Mononuclear cell (primary cell): ENCODE data around the gene EPG5. TPM values are rescaled to one million over a fixed set of nuclear protein-coding genes. Genes with fewer than 3 reads are reported as not detected.

Experiments used
- H3K27me3 ChIP-seq: 2 replicates; pipeline ENCODE4 v1.6.0; 2011; ENCODE audit warnings: low read length, control low read depth; ENCODE audit not compliant: insufficient read depth
- H3K4me1 ChIP-seq: 2 replicates; pipeline ENCODE4 v1.5.1; 2011; ENCODE audit warnings: mild to moderate bottlenecking, low read length, control low read depth; ENCODE audit not compliant: insufficient read depth
- H3K4me3 ChIP-seq: 2 replicates; pipeline ENCODE4 v1.5.1; 2011; ENCODE audit warnings: mild to moderate bottlenecking, low read length, moderate library complexity
- H3K9me3 ChIP-seq: 2 replicates; pipeline ENCODE4 v1.5.1; 2011; ENCODE audit warnings: low read depth, mild to moderate bottlenecking, control low read depth, low read length
- total RNA-seq: library from RNA; depleted of rRNA; stranded (reverse); fragments of >200 nt; gene quantifications from one replicate; pipeline ENCODE4 v1.2.3, GENCODE V29; 2012

EPG5 gene
- 44.0 TPM for total RNA-seq

DNA sequence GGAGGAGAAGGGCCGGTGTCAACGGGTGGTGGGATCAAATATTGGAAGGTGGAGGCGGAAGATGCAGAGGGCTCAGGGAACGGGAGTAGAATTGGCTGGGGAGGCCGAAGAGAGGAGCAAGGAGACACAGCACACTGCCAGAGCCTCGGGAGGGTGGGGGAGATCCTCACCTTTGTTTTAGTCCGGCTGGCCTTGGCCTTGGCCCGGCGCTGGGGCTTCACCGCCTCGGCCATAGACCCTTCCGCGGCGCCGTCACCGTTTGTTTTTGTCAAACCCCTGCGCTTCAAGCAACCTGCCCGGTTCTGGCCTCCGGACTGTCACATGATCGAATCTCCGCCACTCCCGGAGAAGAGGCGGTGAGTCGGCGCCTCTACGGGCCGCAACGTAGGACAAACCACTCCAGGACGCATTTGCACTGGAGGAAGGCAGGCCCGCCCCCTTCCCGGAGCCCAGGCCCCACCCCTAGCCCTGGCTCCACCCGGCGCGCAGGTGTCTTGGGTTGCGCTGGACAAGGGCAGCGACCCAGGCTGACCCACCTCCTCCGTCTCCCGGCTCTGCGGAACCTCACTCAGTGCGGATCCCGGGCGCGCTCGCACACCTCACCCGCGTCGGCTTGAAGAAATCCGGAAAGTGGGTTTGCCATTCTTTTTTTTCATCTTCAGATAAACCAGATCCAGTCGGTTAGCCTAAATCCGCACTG lies at the start of gene EPG5:
Gene EPG5 (minus strand): TSS at position 323 of the 700 bp plus-strand sequence. CDS start 90 bp downstream, at position 233.
- Histone ChIP-seq H3K4me1 (peaks cover 36% of the 10 kb centered on the region), H3K27me3 (no peaks in the 10 kb centered on the region), H3K4me3 (peak within 1 kb of the TSS; percentile 98), H3K9me3 (no peaks in the 10 kb centered on the region)

DNA sequence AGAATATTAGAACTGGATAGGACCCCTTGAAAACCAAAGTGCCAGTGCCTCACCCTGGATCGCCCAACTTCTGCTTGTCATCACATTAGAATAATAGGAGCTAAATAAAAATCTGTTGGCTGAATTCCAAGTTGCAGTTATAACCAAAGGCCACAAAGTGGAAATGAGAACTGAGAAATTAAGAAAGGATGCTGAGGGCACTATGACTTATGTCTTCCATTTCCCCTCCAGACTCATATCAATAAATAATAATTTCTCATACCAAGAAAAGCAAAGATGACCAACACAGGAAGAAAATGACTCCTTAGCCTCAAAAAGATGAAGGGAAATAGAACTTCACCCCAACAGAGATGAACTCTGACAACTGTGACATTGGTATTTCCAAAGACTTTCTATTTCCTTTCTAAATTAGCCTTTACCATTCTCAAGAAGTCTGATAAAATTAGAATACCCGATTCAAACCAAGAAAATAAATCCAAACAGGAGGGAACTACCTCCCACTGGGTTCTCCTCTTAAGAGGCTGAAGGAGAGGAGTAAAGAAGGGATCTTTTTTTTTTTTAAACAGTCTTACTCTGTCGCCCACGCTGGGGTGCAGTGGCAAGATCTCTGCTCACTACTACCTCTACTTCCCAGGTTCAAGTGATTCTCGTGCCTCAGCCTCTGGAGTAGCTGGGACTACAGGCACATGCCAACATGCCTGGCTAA lies 46.5 kb upstream of the EPG5 start:
- peaks cover 45% of the 10 kb centered on the region for H3K4me1 ChIP-seq

GRCh38 chr18:46010676-46011075 lies 43.5 kb upstream of the EPG5 start:
- H3K9me3 ChIP-seq = no peaks in the 10 kb centered on the region
- H3K27me3 ChIP-seq = no peaks in the 10 kb centered on the region
- H3K4me1 ChIP-seq = peaks cover 56% of the 10 kb centered on the region
- no peak overlapping the region for H3K4me3 ChIP-seq

More for the DNA sequence above, 46.5 kb upstream of the EPG5 start:
- Histone ChIP-seq H3K4me3 (no peak overlapping the region), H3K27me3 (no peaks in the 10 kb centered on the region), H3K9me3 (no peaks in the 10 kb centered on the region)

GRCh38 chr18:46010050-46010449 lies 42.9 kb upstream of the EPG5 start:
- H3K4me3 ChIP-seq = no peak overlapping the region
- no peaks in the 10 kb centered on the region for H3K27me3 ChIP-seq
- H3K9me3 ChIP-seq = no peaks in the 10 kb centered on the region
- H3K4me1 ChIP-seq = peaks cover 56% of the 10 kb centered on the region

- Histone ChIP-seq H3K4me1 (peaks cover 53% of the 10 kb centered on the region), H3K27me3 (no peaks in the 10 kb centered on the region), H3K9me3 (no peaks in the 10 kb centered on the region), H3K4me3 (no peak overlapping the region)
Measured at GRCh38 chr18:46009125-46009840, 42.2 kb upstream of the EPG5 start.

GRCh38 chr18:46008531-46008930 lies 41.4 kb upstream of the EPG5 start:
- Histone ChIP-seq H3K27me3 (no peaks in the 10 kb centered on the region), H3K4me3 (no peak overlapping the region), H3K4me1 (peaks cover 45% of the 10 kb centered on the region), H3K9me3 (no peaks in the 10 kb centered on the region)

DNA sequence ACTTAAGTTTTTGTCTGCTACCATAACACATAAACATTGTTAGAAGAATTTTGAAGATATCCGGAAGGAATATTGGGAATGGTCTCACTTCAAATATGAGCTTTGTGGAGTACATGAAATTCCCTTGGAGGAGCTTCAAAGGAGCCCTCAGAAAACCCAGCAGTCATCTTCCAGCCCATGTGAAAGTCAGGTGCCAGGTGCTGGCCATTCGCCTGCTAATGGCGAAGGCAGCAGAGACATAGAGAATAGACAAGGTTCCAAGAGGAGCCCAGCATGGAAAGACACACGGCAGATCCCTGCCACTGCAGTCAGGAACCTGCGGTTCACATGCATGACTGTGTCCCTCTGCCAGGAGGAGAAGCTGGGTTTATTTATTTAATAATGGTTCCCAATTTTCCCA lies 40.0 kb upstream of the EPG5 start:
- peaks cover 3% of the 10 kb centered on the region for H3K9me3 ChIP-seq
- no peak overlapping the region for H3K4me3 ChIP-seq
- peaks cover 39% of the 10 kb centered on the region for H3K4me1 ChIP-seq
- H3K27me3 ChIP-seq = no peaks in the 10 kb centered on the region

DNA sequence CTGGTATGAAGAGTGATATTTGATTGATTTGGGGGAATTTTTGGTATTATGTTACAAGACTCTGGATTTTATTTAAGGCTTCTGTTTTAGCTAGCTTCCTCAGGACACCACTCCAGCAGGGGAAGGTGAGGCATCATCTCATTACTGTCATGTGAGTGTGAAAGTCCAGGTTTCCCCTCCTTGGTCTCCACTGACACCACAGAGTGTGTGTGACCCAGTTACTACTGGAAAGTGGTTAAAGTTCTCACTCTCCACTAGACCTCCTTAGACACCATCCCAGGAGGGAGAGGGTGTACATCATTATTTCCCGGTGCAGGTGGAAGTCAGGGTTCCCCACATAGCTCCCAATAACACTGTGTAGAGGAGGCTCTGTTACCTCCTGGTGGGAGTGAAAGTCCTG lies 35.8 kb upstream of the EPG5 start:
- Histone ChIP-seq H3K27me3 (no peaks in the 10 kb centered on the region), H3K9me3 (peaks cover 7% of the 10 kb centered on the region), H3K4me1 (peaks cover 29% of the 10 kb centered on the region), H3K4me3 (no peak overlapping the region)

GRCh38 chr18:46001892-46002291 lies 34.8 kb upstream of the EPG5 start:
- Histone ChIP-seq H3K27me3 (no peaks in the 10 kb centered on the region), H3K9me3 (peaks cover 7% of the 10 kb centered on the region), H3K4me3 (no peak overlapping the region), H3K4me1 (peaks cover 33% of the 10 kb centered on the region)

DNA sequence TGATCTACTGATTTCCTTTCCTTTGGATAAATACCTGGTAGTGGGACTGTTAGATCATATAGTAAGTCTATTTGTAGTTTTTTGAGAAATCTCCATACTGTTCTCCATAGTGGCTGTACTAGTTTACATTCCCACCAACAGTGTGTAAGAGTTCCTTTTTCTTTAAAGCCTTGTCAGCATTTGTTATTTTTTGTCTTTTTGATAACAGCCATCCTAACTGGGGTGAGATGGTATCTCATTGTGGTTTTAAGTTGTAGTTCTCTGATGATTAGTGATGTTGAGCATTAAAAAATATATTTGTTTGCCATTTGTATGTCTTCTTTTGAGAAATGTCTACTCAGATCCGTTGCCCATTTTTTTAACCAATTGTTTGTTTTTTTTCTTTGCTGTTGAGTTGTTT lies 33.9 kb upstream of the EPG5 start:
- peaks cover 35% of the 10 kb centered on the region for H3K4me1 ChIP-seq
- no peak overlapping the region for H3K4me3 ChIP-seq
- H3K9me3 ChIP-seq = peaks cover 7% of the 10 kb centered on the region
- H3K27me3 ChIP-seq = no peaks in the 10 kb centered on the region

- Histone ChIP-seq H3K4me3 (no peak overlapping the region), H3K27me3 (no peaks in the 10 kb centered on the region), H3K9me3 (peaks cover 7% of the 10 kb centered on the region), H3K4me1 (peaks cover 35% of the 10 kb centered on the region)
Measured at GRCh38 chr18:45999536-45999935, 32.4 kb upstream of the EPG5 start.

GRCh38 chr18:45998244-45998643 lies 31.1 kb upstream of the EPG5 start:
- H3K9me3 ChIP-seq = peaks cover 7% of the 10 kb centered on the region
- no peaks in the 10 kb centered on the region for H3K27me3 ChIP-seq
- H3K4me1 ChIP-seq = peaks cover 35% of the 10 kb centered on the region
- no peak overlapping the region for H3K4me3 ChIP-seq

- peaks cover 7% of the 10 kb centered on the region for H3K9me3 ChIP-seq
- H3K4me1 ChIP-seq = peaks cover 35% of the 10 kb centered on the region
- no peaks in the 10 kb centered on the region for H3K27me3 ChIP-seq
- H3K4me3 ChIP-seq = no peak overlapping the region
Measured at GRCh38 chr18:45997700-45998151, 30.6 kb upstream of the EPG5 start.

DNA sequence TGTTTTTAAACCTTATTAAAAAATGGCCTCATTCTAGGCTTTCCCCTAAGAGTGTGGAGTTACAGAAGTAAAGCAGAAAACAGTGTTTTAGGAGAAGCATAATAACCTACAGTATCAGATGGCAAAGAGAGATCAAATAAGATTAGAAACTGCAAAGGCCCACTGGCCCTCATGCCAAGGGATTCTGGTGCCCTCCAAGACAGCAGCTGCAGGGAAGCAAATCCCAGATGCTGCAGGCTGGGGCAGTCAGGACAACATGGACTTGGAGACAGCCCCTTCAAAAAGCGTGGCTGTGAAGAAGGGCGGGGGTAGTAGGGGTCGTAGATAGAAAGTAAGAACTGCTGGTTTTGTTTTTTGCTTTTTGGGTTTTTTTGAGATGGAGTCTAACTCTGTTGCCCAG lies 28.3 kb upstream of the EPG5 start:
- H3K27me3 ChIP-seq = no peaks in the 10 kb centered on the region
- no peak overlapping the region for H3K4me3 ChIP-seq
- no peaks in the 10 kb centered on the region for H3K9me3 ChIP-seq
- H3K4me1 ChIP-seq = peaks cover 35% of the 10 kb centered on the region

GRCh38 chr18:45993438-45993837 lies 26.3 kb upstream of the EPG5 start:
- Histone ChIP-seq H3K4me1 (peaks cover 15% of the 10 kb centered on the region), H3K4me3 (no peak overlapping the region), H3K27me3 (no peaks in the 10 kb centered on the region), H3K9me3 (no peaks in the 10 kb centered on the region)
